GM21390 (cell line): ENCODE data around the gene CRACDL.

Experiments
- ATAC-seq: cut with Tn5 transposase; IDR thresholded peaks from one replicate; pipeline ENCODE4 v1.9.1; 2021; ENCODE audit not compliant: unreplicated experiment

The CRACDL gene

DNA sequence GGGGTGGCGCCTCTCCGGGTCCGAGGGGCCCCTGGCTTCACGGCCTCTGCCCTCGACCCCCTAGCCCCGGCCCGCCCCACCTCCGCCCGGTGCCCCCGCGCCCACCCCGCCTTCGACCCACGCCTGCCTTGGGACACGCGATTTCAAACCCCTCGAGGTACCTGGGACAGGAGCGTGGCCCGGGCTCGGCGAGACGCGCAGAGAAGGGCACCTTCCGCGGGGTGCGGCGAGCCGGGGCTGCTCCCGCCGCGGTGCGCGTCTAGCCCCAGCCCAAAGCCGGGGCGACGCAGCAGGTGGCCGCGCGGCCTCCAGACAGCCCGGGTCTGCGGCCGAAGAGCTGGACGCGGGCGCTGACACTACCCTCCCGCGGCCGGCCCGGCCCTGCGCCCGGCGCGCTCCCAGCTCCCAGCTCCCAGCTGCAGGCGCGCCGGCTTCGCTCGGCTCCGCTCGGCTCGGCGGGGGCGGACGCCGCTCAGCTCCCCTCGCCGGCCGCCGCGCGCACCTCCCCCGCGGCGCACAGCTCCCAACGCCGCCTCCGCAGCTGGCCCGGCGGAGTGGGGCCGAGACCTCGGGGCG lies at the start of gene CRACDL:
CRACDL (minus strand) TSS at position 449 of the 576 bp plus-strand sequence. CDS start 89,425 bp downstream, outside the sequence.
- ATAC-seq = no peak

- ATAC-seq = no peak
Measured at GRCh38 chr2:98975611-98976010, 39.6 kb upstream of the CRACDL start.

GRCh38 chr2:98972582-98973167 lies 36.6 kb upstream of the CRACDL start:
- ATAC-seq = no peak

- no peak for ATAC-seq
Measured at GRCh38 chr2:98959810-98960507, 23.9 kb upstream of the CRACDL start.

DNA sequence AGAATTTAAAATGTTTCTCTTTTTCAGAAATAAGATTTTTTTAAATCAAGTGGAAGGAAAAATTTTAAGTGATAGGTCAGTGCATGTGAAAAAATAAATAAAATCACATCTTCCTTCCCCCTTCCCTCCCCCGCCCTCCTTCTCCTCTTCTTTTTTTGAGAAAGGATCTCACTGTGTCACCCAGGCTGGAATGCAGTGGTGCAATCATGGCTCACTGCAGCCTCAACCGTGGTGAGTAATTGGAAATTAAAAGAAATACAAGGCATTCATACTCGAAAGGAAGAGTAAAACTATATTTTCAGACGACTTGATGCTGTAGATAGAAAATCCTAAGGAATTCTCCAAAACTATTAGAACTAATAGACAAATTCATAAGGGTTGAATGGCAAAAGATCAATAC lies 16.9 kb upstream of the CRACDL start:
- no peak for ATAC-seq

DNA sequence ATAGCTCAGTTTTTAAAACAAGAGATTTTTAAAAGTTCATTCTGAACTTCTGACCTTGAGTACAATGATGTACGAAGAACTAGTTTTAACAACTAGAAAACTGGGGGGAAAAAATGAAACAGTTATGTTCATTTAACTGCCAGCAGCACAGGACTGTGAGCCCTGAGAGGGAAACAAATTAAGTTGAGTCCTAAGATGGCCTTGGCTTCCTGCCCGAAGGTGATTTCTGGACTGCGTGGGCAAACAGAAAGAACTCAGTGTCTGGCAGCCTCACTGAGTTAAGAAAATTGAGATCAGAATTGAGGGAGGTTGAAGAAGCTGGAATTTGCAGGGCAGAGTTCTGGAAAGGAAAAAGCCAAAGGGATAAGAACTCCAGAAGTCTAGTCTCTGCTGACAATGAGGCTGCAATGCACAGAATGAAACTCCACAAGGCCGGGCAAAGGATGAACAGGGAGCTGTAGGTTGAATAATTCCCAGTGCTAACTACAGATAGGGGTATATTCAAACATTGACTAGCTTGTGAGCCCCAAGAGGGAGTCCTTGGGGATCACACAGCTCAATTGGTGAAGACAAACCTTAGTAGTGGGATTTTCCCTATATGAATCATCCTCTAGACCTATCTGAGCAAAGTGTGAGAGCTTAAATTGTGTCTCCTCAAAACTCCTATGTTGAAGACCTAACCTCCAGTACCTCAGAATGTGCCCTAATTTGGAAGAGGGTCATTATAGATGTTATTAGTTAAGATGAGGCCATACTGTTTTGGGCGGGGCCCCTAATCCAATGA lies 13.1 kb upstream of the CRACDL start:
- no peak for ATAC-seq

DNA sequence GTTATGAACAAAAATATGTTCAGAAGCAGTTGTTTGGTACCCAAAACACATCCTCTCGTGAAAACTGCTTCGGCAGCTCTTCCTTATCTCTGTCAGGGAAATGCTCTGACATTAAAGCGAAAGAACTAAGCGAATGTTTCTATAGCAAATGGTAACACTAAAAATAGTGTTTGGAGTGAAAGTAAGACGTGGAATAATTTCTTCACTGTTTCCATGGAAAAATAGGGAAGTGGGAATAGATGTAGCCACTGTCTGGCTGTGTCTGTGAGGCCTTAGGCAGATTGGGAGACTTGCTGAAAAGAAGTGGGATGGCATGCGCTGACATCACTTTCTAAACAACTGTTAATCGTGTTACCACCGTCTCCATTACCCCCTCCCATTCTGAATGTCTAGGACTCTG lies 11.5 kb upstream of the CRACDL start:
- no peak for ATAC-seq

- no peak for ATAC-seq
Measured at GRCh38 chr2:98946855-98947254, 10.8 kb upstream of the CRACDL start.

DNA sequence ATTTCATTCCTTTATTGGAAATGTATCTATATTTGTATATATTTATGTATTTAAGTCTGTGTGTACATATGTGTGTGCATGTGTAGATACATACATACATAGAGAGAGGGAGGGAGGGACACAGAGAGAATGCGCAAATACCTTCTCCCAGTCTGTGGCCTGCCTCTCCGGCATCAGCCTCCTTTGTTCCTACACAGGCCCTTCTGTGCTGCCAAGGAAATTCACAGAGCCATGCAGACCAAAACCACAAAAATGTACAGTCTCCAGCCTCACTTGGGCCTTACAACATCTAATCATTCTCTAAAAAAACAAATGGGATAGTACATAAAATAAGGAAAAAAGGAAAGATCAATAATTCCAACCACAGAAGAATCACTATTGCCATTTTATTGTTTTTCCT lies 8.8 kb upstream of the CRACDL start:
- ATAC-seq = no peak

DNA sequence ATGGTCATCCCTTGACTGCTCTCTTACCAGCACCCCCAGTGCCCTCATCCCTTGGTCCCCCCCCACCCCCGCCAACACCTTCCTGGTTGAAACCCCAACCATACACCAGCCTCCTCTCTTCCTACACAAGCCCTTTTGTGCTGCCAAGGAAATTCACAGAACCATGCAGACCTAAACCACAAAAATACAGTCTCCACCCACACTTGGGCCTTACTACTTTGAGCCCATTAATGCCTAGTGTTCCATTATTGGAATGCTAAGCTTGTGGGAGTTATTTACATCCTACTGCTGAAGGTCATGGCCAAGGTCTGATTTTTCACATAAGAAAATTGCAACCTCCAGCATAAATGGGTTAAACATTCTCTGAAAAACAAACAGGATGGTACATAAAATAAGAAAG lies 4.1 kb upstream of the CRACDL start:
- no peak for ATAC-seq

GRCh38 chr2:98937906-98938305 lies 1.9 kb upstream of the CRACDL start:
- no peak for ATAC-seq

DNA sequence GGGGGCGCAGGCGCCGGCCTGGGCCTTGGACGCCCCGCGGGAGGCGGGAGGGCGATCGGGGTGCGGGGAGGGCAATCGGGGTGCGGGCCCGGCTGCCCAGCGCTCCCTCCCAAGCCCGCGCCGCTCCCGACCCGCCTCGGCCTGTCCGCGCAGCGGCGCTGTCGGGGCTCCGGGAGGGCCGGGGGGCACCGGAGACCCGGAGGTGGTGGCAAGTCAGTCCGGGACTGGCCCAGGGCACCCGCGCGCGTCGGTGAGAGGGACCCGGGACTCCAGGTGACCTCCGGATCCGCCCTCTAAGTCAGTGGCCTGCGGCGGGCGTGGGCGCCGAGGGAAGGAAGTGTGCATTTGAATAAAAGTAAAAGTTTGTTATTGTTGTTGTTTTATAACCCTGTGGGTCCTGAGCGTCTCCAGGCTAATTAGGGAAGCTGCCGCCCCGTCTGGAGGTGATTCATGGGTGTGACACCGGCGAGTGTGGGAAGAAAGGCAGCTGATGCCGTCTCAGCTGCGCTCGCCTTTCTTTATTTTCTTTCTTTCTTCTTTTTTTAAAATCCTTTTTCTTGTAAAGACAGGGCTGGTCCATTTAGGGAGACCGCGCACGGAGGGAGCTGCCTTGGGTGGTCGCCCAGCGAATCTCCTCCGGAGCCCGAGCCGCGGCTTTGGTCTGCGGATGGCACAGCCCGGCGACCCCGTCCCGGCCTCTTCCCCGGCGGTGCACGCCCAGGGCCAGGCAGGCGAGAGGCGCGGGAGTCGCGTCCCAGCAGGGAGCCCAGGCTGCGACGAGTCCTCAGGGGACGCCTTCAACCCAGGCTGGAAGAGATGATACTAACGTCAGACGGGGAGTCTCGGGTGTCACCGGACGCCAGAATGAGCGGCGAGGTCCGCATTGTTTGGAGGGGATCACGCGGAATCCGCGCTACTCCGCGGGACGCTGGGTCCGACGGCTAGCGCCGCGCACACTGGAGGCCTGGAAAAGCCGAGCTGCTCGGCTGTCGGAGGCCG lies 627 bp upstream of the CRACDL start:
- ATAC-seq = no peak

DNA sequence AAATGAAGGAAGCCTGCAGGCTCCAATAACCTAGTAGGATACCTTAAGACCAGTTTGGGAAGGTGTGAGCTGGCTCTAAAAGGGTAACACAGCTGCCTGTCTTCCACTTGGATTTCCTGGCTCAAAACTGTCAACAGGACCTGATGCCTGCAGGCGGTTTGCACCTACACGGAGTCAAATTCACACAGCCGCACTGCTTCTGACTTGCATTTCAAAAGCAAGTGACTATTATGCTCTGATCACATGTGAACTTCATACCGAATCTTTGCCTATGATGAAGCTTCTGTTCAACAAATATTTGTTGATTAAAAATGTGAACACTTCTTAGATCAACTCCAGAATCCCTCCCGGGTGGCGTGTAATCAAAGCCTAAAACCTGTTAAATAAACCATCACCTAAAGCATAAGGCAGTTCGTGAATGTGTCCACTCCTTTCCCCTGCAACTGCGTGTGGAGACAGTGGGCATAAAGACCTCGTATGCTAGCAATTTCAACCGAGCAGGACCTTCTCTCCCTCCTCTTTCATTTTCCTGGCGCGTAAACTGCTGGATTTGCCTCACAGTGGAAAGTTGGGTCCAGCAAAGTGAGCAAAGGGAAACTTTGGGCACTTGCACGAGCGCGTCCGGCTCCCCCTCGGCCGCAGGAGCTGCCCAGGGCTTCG lies 784 bp downstream of the CRACDL start:
- no peak for ATAC-seq

- ATAC-seq = no peak
Measured at GRCh38 chr2:98932778-98933343, 3.2 kb downstream of the CRACDL start.

- ATAC-seq = no peak
Measured at GRCh38 chr2:98932164-98932563, 3.9 kb downstream of the CRACDL start.

DNA sequence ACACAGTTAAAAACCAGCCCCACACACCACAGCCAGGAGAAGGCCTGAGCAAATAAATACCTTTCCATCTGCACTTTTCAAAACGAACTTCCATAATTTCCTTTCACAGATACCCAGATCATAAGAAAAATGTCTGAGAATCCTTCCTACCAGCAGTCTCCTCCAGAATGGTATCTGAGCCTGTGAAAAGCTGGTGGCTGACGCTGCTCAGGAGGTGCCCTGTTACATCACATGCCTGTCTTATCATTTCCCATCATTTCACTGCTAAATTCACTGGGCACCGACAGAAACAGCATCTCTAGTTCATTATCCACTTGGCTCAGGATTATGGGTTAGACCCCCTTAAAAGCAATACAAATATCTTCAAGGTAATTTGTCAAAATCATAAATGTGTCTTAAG lies 4.4 kb downstream of the CRACDL start:
- no peak for ATAC-seq

DNA sequence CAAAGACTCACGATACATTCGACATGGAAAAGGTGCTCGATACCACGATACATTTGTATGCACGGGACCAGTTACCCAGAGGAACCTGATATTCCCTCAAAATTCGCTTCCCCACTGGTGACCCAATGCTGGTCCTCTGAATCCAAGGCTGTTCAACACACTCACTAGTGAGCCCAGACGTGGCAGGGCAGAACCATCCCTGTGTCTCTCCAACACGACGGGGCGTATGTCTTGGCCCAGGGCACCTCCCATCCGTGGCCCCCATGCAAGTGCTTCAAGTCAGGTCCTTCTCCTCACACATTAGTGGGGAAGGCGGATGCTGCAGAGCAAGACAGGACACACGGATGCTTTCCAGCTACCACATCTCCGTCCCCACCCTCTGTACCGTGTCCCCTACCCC lies 6.1 kb downstream of the CRACDL start:
- ATAC-seq = no peak

DNA sequence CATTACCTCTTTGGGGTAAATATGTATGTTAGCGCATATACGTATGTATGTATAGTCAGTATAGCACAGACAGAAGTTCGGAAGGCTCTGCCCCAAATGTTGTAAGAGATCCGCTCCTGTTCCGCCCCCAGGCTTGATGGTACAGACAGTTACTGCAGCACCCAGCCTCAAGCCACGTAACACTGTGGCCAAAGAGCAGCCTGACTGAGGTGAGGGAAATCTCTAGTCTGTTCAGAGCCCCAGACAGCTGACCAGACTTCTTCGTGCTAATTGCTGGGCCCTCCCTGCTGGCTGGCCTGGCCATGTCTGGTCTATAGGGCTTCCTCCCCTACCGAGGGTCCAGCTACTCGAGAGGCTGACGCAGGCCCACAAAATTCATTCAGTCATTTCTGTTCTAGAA lies 7.8 kb downstream of the CRACDL start:
- no peak for ATAC-seq

GRCh38 chr2:98927027-98927426 lies 9.0 kb downstream of the CRACDL start:
- ATAC-seq = no peak

DNA sequence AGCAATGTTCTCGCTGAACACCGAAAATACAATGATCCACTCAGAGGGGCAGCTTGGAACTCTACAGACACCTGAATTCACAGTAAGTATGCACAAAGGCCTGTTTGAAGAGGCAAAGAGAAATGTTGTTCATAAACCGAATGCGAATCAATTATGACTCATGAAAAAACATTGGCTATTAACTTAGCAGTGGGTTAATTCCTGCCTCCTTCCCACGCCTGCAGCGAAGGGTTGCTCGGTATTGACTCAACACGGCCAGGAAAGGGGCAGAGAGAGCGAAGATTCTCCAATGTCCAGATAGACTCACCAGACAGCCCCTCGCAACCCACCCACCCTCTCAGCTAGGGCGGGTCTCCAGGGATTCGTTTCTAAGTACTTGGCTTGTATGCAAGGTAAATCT lies 9.4 kb downstream of the CRACDL start:
- no peak for ATAC-seq
